ENCODE results near the gene EXOSC3. TPM values are rescaled to one million over a fixed set of nuclear protein-coding genes. Genes with fewer than 3 reads are reported as not detected.

EXOSC3 gene
- total and polyA plus RNA-seq, 10 of the 15 experiments (the other 5 are each of a cell fraction or from before 2014, with no cell fraction given), result 8.2 to 161 (median 61.4) TPM

- WGBS (ENCODE audit: insufficient coverage, insufficient replicate concordance, low lambda C conversion rate, missing lambda C conversion rate), result 86% methylated on average over 3 of the region's 3 CpGs
- no peaks in the 10 kb centered on the region for H4K20me1 ChIP-seq (ENCODE audit: control insufficient read depth, insufficient read depth)
- DNase-seq (ENCODE audit: low read depth, low spot score) (no peak), ATAC-seq (no peak), FAIRE-seq (no peak)
- H2AFZ ChIP-seq (ENCODE audit: control insufficient read depth, low read depth, low read length), result no peak overlapping the region
- ChIA-PET CTCF (interaction anchor here (1.9 to 2.8 kb wide), 2 partner anchors 10 kb away, joined by 5 to 8 read pairs; no protein-coding TSS in a partner anchor), POLR2A (interaction anchor here (0.7 to 1.4 kb wide), 2 partner anchors 15 to 335 kb away, joined by 3 read pairs; partner anchors contain the start of gene EXOSC3), RAD21 (ENCODE audit: unreplicated experiment) (no interaction called here), SMC1A (ENCODE audit: uncharacterized antibody, unreplicated experiment) (interaction anchor here (1.2 kb wide), 1 partner anchor 37 kb away, joined by 3 read pairs; no protein-coding TSS in a partner anchor)
- intact Hi-C loops (cut with micrococcal nuclease; ENCODE audit: unreplicated experiment) (no loop called here), in situ Hi-C loops (cut with MboI) (no loop called here)
- no TSS peak for BruUV-seq (replicated peaks)
- H3K4me3 ChIP-seq, result no peak overlapping the region
- H3K27ac ChIP-seq (ENCODE audit: control insufficient read depth, insufficient read depth), result no peak overlapping the region
- H3K9ac ChIP-seq (ENCODE audit: control insufficient read depth, insufficient read depth, low read length), result no peak overlapping the region
- no peak overlapping the region for H3K4me2 ChIP-seq (ENCODE audit: control insufficient read depth, insufficient read depth)
- no peak for TF ChIP-seq NR2C1 (IDR thresholded peaks at IDR 0.05)
- TF ChIP-seq E2F4 (IDR thresholded peaks at IDR 0.05; ENCODE audit: low read depth, low read length), result no peak
- H3K9me3 ChIP-seq (replicated peaks; ENCODE audit: control insufficient read depth, insufficient read depth, low read length), result no peaks in the 10 kb centered on the region
- H3K27me3 ChIP-seq (replicated peaks in 1 of 2; ENCODE audit: control insufficient read depth in 2 of 2, insufficient read depth in 2 of 2, low read length in 1 of 2), result no peaks in the 10 kb centered on the region
- peaks cover 4 to 9% of the 10 kb centered on the region in 2 experiments; a peak in 2 of 4 replicates for H3K36me3 ChIP-seq (ENCODE audit: control insufficient read depth in 2 of 2, insufficient read depth in 2 of 2, low read length in 1 of 2)
- no peaks in the 10 kb centered on the region for H3K79me2 ChIP-seq (ENCODE audit: control insufficient read depth, insufficient read depth, low read length)
- H3K4me1 ChIP-seq (ENCODE audit: control insufficient read depth, insufficient read depth, low read length), result no peaks in the 10 kb centered on the region
Observed at GRCh38 chr9:37769995-37770394, 14.9 kb downstream of the EXOSC3 start.

- 95% methylated on average over 5 of the region's 5 CpGs for WGBS (ENCODE audit: insufficient coverage, insufficient replicate concordance, low lambda C conversion rate, missing lambda C conversion rate)
- Histone ChIP-seq H3K9ac (ENCODE audit: control insufficient read depth, insufficient read depth, low read length) (no peak overlapping the region), H2AFZ (ENCODE audit: control insufficient read depth, low read depth, low read length) (no peak overlapping the region), H3K27ac (ENCODE audit: control insufficient read depth, insufficient read depth) (no peak overlapping the region), H3K79me2 (ENCODE audit: control insufficient read depth, insufficient read depth, low read length) (no peaks in the 10 kb centered on the region), H3K4me2 (ENCODE audit: control insufficient read depth, insufficient read depth) (no peak overlapping the region), H3K4me3 (no peak overlapping the region), H4K20me1 (ENCODE audit: control insufficient read depth, insufficient read depth) (no peaks in the 10 kb centered on the region), H3K27me3 (replicated peaks in 1 of 2; ENCODE audit: control insufficient read depth in 2 of 2, insufficient read depth in 2 of 2, low read length in 1 of 2) (no peaks in the 10 kb centered on the region), H3K4me1 (ENCODE audit: control insufficient read depth, insufficient read depth, low read length) (no peaks in the 10 kb centered on the region), H3K9me3 (replicated peaks; ENCODE audit: control insufficient read depth, insufficient read depth, low read length) (no peaks in the 10 kb centered on the region), H3K36me3 (ENCODE audit: control insufficient read depth in 2 of 2, insufficient read depth in 2 of 2, low read length in 1 of 2) (peaks cover 4 to 9% of the 10 kb centered on the region in 2 experiments; a peak in 2 of 4 replicates)
- intact Hi-C loops (cut with micrococcal nuclease; ENCODE audit: unreplicated experiment), result no loop called here
- BruUV-seq (replicated peaks), result no TSS peak
- RAD21 ChIA-PET (ENCODE audit: unreplicated experiment), result no interaction called here
- ATAC-seq (no peak), DNase-seq (ENCODE audit: low read depth, low spot score) (no peak), FAIRE-seq (no peak)
- CTCF ChIA-PET, result interaction anchor here (1.9 to 2.8 kb wide), 2 partner anchors 10 to 11 kb away, joined by 5 to 8 read pairs; no protein-coding TSS in a partner anchor
- POLR2A ChIA-PET, result interaction anchor here (0.7 kb wide), 3 partner anchors 38 to 335 kb away, joined by 3 to 4 read pairs (median 3); no protein-coding TSS in a partner anchor
- SMC1A ChIA-PET (ENCODE audit: uncharacterized antibody, unreplicated experiment), result no interaction called here
- in situ Hi-C loops (cut with MboI), result no loop called here
- no peak for TF ChIP-seq CUX1 (IDR thresholded peaks at IDR 0.05; ENCODE audit: insufficient replicate concordance, low read depth, low read length)
- TF ChIP-seq KLF5 (IDR thresholded peaks at IDR 0.05; ENCODE audit: partially characterized antibody), result no peak
- TF ChIP-seq SREBF2 (IDR thresholded peaks at IDR 0.05; ENCODE audit: low read length), result no peak
- TF ChIP-seq YY1 (IDR thresholded peaks at IDR 0.05; ENCODE audit: low read depth, low read length), result no peak
- TF ChIP-seq SMARCA5 (IDR thresholded peaks at IDR 0.05), result no peak
- TF ChIP-seq TCF7 (IDR thresholded peaks at IDR 0.05; ENCODE audit: borderline replicate concordance), result no peak
- no peak for TF ChIP-seq JUND (IDR thresholded peaks at IDR 0.05; ENCODE audit: low read depth, low read length)
Observed at GRCh38 chr9:37769306-37769705, 15.6 kb downstream of the EXOSC3 start.
